ENCODE results near the gene ADAMTS17.

GRCh38 chr15:100309109-100310040 is 32.4 kb downstream of the ADAMTS17 start:
- TF ChIP-seq CTCF (conservative IDR thresholded peaks at IDR 0.05) (no peak), ZFX (IDR thresholded peaks at IDR 0.05) (no peak)
